Heart left ventricle (tissue), 16 donors: ENCODE measurements around the gene KRT8. TPM values are rescaled to one million over a fixed set of nuclear protein-coding genes. Genes with fewer than 3 reads are reported as not detected.

Experiments
- ATAC-seq, 4 donors: fragments of 200-7000 bp; cut with Tn5 transposase; one replicate each; pipeline ENCODE4 v1.9.1; 2020 to 2022; ENCODE audit warnings: moderate library complexity in 4 of 4, mild to moderate bottlenecking in 3 of 4, moderate number of reproducible peaks in 1 of 4
- DNase-seq, 5 donors: peaks; one replicate each; pipeline ENCODE4 v3.0.0-alpha.2; 2020
- H3K27ac ChIP-seq, 12 donors: fragments of 200-600 bp; sonication (generic) in 4 of 12; one replicate each; pipeline versions ENCODE4 v1.5.0 to v1.8.0; 2016 to 2022; ENCODE audit warnings: mild to moderate bottlenecking in 2 of 12
- H3K27me3 ChIP-seq, 9 donors: fragments of 200-600 bp; sonication (generic) in 2 of 9; one replicate each; pipeline versions ENCODE4 v1.5.1 to v1.8.0; 2016 to 2022; ENCODE audit warnings: mild to moderate bottlenecking in 3 of 9
- H3K36me3 ChIP-seq, 9 donors: fragments of 200-600 bp; sonication (generic) in 2 of 9; one replicate each; pipeline versions ENCODE4 v1.5.0 to v1.8.0; 2018 to 2022; ENCODE audit warnings: mild to moderate bottlenecking in 2 of 9
- H3K4me1 ChIP-seq, 12 donors: fragments of 200-600 bp; sonication (generic) in 4 of 12; one replicate each; pipeline versions ENCODE4 v1.5.0 to v1.8.0; 2016 to 2022; ENCODE audit warnings: mild to moderate bottlenecking in 3 of 12
- H3K4me3 ChIP-seq, 12 donors: fragments of 200-600 bp; sonication (generic) in 4 of 12; one replicate each; pipeline versions ENCODE4 v1.5.0 to v1.8.0; 2017 to 2022; ENCODE audit warnings: mild to moderate bottlenecking in 9 of 12, moderate library complexity in 4 of 12
- H3K9me3 ChIP-seq, 12 donors: fragments of 200-600 bp; sonication (generic) in 4 of 12; one replicate each; pipeline versions ENCODE4 v1.5.0 to v1.8.0; 2016 to 2022; ENCODE audit warnings: mild to moderate bottlenecking in 1 of 12
- POLR2A ChIP-seq, 2 donors: fragments of 450-650 bp; IDR thresholded peaks; one replicate each; pipeline ENCODE4 v1.6.1; 2017; ENCODE audit warnings: antibody characterized with exemption in 2 of 2, mild to moderate bottlenecking in 2 of 2, moderate library complexity in 2 of 2
- WGBS, 4 donors: extraction: QIAGEN DNeasy Blood & Tissue Kit in 2 of 4; methylation state at CpG; one replicate each; pipeline versions ENCODE4 v1.1.5 to v1.1.7; 2013 to 2018; 5-methylcytosine and 5-hydroxymethylcytosine counted together
- intact Hi-C, 10 donors: fragments of 100-400 bp; cut with DNase I; formaldehyde crosslinking; loops; one replicate each; pipeline versions ENCODE4 v1.11.1 to v1.14.2; 2022
- polyA plus RNA-seq, 2 donors: library from polyadenylated mRNA; stranded (reverse); fragments of 200-250 nt; gene quantifications; one replicate each; pipeline ENCODE4 v1.2.3, GENCODE V29; 2013
- total RNA-seq, 9 donors: library from RNA; depleted of rRNA in 2 of 9; stranded (reverse); fragments of >200 nt in 2 of 9; fragmentation: NEBNext Ultra II Directional in 3 of 9; extraction: Animal tissue kit (Norgen Biotek cat#: 25700) in 3 of 9; gene quantifications; one replicate each; pipeline versions ENCODE4 v1.1.0 to v1.2.4, GENCODE V29; 2016 to 2023
- TF ChIP-seq, protein P1 (sequence below), 12 donors: fragments of 200-600 bp; sonication (generic) in 4 of 12; IDR thresholded peaks; one replicate each; pipeline versions ENCODE4 v1.5.0 to v1.8.0; 2018 to 2022; ENCODE audit warnings: antibody characterized with exemption in 12 of 12, mild to moderate bottlenecking in 5 of 12
- donor health status: ischemic (EF 13 %, LVEDD 7.1; RV severe dilation, severe dysfunction).
- donor health status: healthy with polysubstance abuse.
- donor health status: DM: no; HTN: yes; CAD: no.
- donor health status: DM: no; HTN: no; CAD: no.
- donor health status: ischemic (EF 25% LVEDD 6.9; RV normal size, moderate dysfunction).
- donor health status: ischemic (EF 25% LVEDD 5.7; RV mildly dilated, moderate dysfunction).
- donor health status: healthy.
- donor health status: DM: yes; HTN: yes; CAD: no.
- donor health status: ischemic (EF 35%, LVEDD 5.7; RV mildly dilated, moderate dysfunction).
- donor health status: nonischemic (EF 11% LVEDD 7.7; RV severe dilation, severe dysfunction).
- donor health status: DM: yes; HTN: yes; CAD: no.
- donor health status: PGD.
- donor health status: ischemic (EF 29% LVEDD 5.4; RV normal size, mild dysfunction).
- donor health status: nonischemic (EF 23%, LVEDD 6.1; RV moderate dilation, normal function).

Gene KRT8
- total and polyA plus RNA-seq, 11 donors: 79.9 to 227 (median 127) TPM

- TF ChIP-seq POLR2A (IDR thresholded peaks at IDR 0.05): peak in 1 of 2 donors; percentile 34
- TF ChIP-seq, protein P1, sequence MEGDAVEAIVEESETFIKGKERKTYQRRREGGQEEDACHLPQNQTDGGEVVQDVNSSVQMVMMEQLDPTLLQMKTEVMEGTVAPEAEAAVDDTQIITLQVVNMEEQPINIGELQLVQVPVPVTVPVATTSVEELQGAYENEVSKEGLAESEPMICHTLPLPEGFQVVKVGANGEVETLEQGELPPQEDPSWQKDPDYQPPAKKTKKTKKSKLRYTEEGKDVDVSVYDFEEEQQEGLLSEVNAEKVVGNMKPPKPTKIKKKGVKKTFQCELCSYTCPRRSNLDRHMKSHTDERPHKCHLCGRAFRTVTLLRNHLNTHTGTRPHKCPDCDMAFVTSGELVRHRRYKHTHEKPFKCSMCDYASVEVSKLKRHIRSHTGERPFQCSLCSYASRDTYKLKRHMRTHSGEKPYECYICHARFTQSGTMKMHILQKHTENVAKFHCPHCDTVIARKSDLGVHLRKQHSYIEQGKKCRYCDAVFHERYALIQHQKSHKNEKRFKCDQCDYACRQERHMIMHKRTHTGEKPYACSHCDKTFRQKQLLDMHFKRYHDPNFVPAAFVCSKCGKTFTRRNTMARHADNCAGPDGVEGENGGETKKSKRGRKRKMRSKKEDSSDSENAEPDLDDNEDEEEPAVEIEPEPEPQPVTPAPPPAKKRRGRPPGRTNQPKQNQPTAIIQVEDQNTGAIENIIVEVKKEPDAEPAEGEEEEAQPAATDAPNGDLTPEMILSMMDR (IDR thresholded peaks at IDR 0.05): no peak
- Histone ChIP-seq H3K4me3 (peak overlapping the region; percentile 17 to 69 (median 54)), H3K36me3 (peaks cover 0 to 17% (median 0%) of the 10 kb centered on the region in 9 donors), H3K4me1 (peaks cover 0 to 20% (median 2%) of the 10 kb centered on the region in 12 donors), H3K27me3 (peaks cover 0 to 3% (median 0%) of the 10 kb centered on the region in 9 donors), H3K9me3 (no peaks in the 10 kb centered on the region), H3K27ac (peak overlapping the region in 7 of 12 donors; percentile 41 to 82 (median 76))
- intact Hi-C loops: loop anchor here in 1 of 10 donors (5.0 kb wide), 1 partner anchor 74 kb away; no protein-coding TSS in a partner anchor
- ATAC-seq (peak; percentile 84 to 95 (median 94)), DNase-seq (peak; percentile 76 to 88 (median 85))
- 5 to 15% (median 7%) methylated on average over 14 to 34 of the region's 34 CpGs for WGBS, 4 donors
These were observed 1.5 kb downstream of the KRT8 start for GRCh38 chr12:52903285-52903854.

- H3K27me3 ChIP-seq: peaks cover 0 to 3% (median 0%) of the 10 kb centered on the region in 9 donors
- DNase-seq (no peak), ATAC-seq (no peak)
- TF ChIP-seq, protein P1 (IDR thresholded peaks at IDR 0.05): no peak
- TF ChIP-seq POLR2A (IDR thresholded peaks at IDR 0.05): no peak
- 80 to 83% (median 81%) methylated on average over 13 of the region's 13 CpGs for WGBS, 4 donors
- H3K4me1 ChIP-seq: peaks cover 0 to 11% (median 2%) of the 10 kb centered on the region in 12 donors
- H3K27ac ChIP-seq: no peak overlapping the region
- peaks cover 0 to 27% (median 0%) of the 10 kb centered on the region in 9 donors for H3K36me3 ChIP-seq
- intact Hi-C loops: loop anchor here in 1 of 10 donors (5.0 kb wide), 1 partner anchor 75 kb away; no protein-coding TSS in a partner anchor
- no peak overlapping the region for H3K4me3 ChIP-seq
- no peaks in the 10 kb centered on the region for H3K9me3 ChIP-seq
These were observed 2.9 kb downstream of the KRT8 start for GRCh38 chr12:52901715-52902541.

- H3K27me3 ChIP-seq: peaks cover 0 to 3% (median 0%) of the 10 kb centered on the region in 9 donors
- ATAC-seq: no peak
- H3K27ac ChIP-seq: no peak overlapping the region
- peaks cover 0 to 27% (median 0%) of the 10 kb centered on the region in 9 donors for H3K36me3 ChIP-seq
- DNase-seq: no peak
- no peak overlapping the region for H3K4me3 ChIP-seq
- TF ChIP-seq, protein P1 (IDR thresholded peaks at IDR 0.05): no peak
- TF ChIP-seq POLR2A (IDR thresholded peaks at IDR 0.05): no peak
- intact Hi-C loops: loop anchor here in 1 of 10 donors (5.0 kb wide), 1 partner anchor 76 kb away; no protein-coding TSS in a partner anchor
- H3K9me3 ChIP-seq: no peaks in the 10 kb centered on the region
- peaks cover 0 to 11% (median 2%) of the 10 kb centered on the region in 12 donors for H3K4me1 ChIP-seq
- 59 to 73% (median 68%) methylated on average over 7 of the region's 7 CpGs for WGBS, 4 donors
These were observed 3.8 kb downstream of the KRT8 start for GRCh38 chr12:52900896-52901714.
